ENCODE results near the gene CXCR5. TPM values are rescaled to one million over a fixed set of nuclear protein-coding genes. Genes with fewer than 3 reads are reported as not detected.

The CXCR5 gene
- total RNA-seq, 1 donor from 2014 or later, result not detected

DNA sequence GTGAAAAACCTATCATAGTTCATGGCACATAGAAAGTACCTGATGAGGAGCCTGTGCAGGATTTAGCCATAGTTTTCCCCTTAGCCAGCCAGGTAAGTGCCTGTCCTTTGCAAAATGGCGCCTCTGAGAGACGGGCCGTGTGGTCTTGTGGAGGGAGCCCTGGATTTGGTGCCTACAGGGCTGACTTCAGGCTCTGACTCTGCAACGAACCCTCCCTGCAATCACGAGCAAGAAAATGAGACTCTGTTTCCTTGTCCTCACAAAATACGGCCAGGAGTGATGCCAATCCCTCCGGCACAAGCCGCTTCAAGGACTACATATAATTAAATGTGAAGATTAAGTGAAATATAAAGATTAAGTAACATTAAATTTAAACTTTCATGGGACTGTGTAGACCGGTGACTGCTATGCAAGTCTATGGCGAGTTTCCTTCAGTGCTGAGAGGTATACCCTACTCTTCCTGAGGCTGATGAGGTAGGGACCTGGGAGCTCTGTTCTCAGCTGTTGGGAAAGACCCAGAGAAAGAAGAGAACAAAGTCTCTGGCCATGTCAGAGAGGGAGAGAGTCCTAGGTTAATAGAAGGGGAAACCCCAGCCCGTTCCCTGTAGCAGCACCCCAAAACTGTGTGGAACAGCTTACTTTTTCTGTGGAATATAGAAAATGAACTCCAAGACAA, 6.1 kb upstream of the CXCR5 start:
- no peak for DNase-seq

DNA sequence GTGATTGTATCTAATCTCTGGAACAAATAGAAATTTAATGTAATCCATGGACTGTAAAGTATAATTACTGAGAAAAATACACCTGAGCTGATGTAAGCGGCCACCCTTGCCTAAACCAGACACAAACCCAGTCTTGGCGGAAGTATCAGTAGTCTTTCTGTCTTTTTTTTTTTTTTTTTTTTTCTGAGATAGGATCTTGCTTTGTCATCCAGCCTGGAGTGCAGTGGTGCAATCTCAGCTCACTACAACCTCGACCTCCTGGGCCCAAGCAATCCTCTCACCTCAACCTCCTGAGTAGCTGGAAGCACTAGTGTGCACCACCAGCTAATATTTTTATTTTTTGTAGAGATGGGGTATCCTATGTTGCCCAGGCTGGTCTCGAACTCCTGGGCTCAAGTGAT, 5.5 kb upstream of the CXCR5 start:
- no peak for DNase-seq

DNA sequence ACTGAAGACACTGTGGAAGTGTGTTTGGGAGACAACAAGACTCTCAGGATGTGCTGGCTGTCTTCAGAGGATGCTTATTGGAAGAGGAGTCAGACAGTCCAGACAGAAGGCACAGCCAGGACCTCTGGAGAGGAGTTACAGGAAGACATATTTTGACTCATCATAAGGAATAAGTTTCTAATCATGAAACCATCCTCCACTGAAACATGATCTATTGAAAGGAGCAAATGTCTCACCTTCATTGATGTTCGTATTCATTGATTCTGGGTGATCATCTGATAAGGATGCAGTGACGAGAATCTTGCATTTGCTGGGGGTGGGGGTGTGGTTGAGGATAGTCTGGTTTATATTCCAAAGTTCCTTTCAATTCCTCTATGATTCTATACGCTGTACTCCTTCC, 2.5 kb upstream of the CXCR5 start:
- DNase-seq, result no peak

DNA sequence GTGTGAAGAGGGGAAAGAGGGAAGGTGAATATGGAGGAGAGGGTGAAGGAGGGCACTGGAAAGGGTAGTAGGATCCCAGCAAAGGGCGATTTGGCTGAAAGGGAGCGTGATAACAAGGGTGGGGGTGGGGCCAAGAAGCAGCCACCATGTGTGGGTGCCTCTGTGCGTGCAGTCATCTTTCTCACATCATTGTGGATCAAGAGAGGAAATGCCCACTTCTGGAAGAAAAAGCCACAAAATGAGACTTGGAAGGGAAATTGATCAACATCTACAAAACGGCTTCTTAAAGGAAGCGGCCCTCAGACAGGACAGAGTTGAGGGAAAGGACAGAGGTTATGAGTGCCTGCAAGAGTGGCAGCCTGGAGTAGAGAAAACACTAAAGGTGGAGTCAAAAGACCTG, 1.2 kb upstream of the CXCR5 start:
- no peak for DNase-seq

DNA sequence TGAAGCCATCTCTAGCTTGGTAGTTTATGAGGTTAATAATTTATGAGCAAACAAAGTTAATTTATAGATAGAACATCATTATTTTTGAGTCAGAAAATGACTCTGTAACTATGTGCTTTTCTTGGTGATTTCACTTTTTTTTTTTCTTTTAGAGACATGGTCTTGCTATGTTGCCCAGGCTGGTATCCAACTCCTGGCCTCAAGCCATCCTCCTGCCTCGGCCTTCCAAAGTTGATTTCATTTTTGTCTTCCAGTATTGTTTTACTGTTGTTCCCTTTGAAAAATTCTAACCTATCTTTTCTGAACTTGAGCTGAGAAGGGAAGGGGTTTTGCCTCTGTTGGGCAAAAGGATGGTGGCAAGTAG, 706 bp upstream of the CXCR5 start:
- DNase-seq, result no peak

DNA sequence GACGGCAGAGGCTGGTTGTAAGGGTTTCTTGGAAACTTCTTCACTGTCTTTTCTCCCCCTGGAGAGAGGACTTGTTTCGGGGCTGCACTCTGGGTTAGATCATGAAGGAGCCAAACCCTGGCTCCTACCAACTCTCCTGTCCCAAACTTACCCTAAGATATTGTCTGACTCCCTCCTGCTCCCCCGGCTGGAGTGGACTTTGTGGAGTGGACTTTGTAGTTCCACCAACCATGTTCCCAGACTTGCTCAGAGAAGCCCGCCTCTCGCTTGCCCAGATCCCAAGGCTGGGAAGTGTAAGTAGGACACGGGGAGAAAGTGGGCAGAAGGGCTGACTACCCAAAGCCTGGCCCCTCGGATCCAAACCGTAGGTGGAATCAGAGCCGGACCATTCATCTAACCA, 1.2 kb downstream of the CXCR5 start:
- no peak for DNase-seq

DNA sequence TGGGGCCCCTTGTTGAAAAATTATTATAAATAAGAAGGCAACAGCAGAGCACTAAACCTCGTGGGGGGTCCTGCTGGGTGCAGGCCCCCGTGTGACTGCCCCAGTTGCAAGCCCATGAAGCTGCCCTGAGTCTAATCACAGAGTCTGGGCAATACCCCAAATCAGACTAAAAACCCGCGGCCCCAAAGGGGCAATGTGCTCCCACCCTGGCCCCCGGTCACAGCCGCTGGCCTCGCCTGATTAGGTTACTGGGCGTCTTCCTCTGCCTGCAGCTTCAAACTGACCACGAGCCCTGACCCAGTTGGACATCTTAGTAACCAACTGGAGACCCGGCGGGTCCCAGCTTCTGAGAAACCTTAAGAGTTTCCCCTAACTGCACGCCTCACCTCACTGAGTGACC, 1.6 kb downstream of the CXCR5 start:
- DNase-seq, result no peak

DNA sequence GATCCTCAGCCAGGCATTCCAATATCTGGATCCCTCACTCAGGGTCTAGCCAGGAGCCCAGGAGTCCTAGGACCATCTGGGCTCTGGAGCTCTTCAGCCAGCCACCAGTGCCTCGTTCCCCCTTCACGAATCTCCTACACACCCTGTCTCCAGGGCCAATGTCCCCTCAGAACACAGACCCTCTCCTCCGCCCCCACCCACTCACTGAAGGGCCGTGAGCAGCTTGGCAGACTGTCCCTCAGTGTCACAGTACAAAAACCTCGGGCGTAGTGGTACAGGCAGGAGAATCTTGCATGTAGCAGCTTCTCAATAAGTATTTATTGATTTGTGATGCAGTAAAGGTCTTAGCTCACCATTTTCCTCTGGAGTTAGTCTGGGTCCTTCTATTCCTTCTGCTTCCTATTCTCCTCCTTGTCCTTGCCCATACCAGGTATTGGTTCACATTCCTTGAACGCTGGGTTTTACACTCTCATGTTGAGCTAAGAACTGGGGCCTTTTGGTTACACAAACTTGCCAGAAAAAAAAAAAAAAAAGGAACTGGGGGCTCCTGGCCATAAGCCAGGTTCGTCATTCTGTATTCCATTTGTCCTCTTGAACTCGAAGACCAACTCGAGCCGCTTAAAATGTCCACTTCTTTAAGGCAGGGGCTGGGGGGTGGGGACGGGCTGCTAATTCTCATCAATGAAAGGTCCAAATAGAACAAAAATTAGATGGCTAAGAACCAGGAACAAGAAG, 2.3 kb downstream of the CXCR5 start:
- DNase-seq, result no peak

DNA sequence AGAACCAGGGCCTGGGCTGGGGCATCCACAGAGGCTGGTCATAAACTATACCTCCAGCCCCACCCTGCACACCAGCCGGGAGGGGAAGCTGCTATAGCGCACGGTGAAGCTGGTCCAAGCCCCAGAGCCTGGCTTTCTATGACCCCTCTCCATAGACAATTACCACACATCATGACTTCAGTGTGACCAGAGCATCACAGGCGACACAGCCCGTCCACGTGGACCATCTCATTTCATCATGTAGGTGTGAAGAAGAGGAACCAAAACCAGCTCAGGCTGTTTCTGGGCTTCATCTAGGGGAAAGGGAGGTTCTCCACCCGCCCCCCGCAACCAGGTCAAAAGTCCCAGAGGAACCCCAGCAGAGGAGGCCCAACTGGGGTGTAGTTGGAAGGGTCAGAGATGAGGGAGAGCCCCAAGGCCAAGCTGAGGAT, 3.0 kb downstream of the CXCR5 start:
- DNase-seq, result no peak

DNA sequence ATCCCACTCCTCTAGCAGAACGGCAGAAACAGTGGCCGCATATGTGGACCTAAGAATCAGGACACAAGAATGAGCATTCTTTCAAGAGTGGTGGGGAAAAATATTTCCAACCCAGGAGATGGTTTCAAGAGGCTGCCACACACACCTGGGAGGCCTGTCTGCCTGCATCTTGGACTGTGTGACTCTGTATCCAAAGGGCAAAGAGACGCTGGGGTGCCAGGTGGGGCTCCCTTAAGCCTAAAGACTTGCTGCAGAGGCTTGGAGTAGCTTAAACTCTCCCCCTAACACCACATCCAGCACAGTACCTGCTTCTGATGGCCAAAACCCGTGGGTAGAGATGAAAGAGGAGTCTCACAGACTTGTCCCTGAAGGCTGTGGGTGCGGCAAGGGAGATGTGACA, 3.5 kb downstream of the CXCR5 start:
- no peak for DNase-seq

DNA sequence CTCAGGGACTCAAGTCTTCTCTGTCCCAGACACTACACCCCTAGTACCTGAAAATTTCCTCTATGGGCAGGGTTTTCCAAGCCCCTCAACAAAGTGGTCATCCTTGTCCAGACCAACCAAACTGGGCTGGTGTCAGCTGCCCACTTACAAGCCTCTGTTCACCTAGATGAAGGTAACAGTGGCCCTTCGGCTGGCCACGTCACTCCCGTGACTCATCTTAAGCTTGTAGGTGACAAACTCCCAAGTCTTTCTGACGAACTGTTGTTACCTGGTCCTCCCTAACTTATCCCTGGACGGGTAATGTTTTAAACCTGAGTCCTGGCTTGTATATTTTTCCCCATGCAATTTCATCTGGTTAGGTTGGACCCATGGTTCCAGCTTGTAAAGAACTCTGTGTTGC, 4.7 kb downstream of the CXCR5 start:
- no peak for DNase-seq

DNA sequence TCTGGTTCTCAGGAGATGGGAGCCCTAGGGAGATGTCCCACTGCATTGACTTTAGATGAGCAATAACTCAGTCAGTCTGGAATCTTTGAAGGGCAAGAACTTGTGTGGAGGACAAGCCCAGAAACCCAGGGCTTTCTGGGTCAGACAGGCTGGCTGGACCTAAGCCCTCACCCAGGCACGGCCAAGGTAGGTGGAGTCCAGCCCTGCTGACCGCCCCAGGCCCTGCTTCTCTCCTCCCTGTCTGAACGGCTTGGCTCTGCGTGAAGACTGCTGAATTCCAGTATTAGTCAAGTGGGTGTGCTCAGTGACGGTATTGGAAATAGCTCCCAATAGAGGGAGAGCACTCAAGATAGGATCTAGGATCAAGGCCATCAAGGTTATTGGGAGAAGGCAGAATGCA, 6.1 kb downstream of the CXCR5 start:
- DNase-seq, result no peak

DNA sequence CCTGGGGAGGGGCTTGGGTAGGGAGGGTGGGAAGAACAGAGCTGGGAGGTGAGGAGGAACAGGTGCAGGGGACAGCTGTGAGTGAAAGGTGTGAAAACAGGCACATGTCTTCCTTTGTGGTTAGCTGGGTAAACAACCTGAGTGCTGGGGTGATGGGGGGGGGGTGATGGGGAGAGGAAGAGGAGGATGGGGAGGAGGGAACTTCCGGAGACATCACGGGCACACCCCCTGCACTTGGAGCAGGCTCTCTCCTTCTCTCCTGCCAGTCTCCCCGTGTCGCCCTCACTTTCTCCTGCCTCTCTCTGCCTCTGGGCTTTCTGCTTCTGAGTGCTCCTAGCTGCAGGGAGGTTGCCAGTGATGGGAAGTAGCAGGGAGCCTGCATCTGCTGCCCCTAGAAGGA, 8.8 kb downstream of the CXCR5 start:
- no peak for DNase-seq

DNA sequence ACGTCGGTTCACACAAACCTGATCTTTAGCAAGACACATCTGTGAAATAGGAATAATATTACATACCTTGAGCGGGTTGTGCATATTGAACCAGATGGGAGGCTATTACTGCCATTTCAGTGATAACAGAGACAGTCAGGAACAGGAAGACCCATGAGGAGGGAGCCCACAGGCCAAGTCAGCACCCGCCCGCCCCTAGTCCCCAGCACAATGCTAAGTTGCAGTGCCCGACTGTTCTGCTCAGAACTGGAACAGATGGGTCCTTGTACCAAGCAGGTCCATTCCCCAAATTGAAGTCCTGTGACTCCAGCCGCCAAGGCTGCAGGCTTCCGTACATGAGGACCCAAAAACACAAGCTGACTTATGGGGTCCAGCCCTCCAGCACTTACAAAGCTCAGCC, 9.3 kb downstream of the CXCR5 start:
- no peak for DNase-seq

DNA sequence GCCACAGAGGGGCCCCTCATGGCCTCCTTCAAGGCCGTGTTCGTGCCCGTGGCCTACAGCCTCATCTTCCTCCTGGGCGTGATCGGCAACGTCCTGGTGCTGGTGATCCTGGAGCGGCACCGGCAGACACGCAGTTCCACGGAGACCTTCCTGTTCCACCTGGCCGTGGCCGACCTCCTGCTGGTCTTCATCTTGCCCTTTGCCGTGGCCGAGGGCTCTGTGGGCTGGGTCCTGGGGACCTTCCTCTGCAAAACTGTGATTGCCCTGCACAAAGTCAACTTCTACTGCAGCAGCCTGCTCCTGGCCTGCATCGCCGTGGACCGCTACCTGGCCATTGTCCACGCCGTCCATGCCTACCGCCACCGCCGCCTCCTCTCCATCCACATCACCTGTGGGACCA, 10.0 kb downstream of the CXCR5 start:
- DNase-seq, result no peak

DNA sequence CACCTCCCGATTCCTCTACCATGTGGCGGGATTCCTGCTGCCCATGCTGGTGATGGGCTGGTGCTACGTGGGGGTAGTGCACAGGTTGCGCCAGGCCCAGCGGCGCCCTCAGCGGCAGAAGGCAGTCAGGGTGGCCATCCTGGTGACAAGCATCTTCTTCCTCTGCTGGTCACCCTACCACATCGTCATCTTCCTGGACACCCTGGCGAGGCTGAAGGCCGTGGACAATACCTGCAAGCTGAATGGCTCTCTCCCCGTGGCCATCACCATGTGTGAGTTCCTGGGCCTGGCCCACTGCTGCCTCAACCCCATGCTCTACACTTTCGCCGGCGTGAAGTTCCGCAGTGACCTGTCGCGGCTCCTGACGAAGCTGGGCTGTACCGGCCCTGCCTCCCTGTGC, 10.5 kb downstream of the CXCR5 start:
- DNase-seq, result no peak

DNA sequence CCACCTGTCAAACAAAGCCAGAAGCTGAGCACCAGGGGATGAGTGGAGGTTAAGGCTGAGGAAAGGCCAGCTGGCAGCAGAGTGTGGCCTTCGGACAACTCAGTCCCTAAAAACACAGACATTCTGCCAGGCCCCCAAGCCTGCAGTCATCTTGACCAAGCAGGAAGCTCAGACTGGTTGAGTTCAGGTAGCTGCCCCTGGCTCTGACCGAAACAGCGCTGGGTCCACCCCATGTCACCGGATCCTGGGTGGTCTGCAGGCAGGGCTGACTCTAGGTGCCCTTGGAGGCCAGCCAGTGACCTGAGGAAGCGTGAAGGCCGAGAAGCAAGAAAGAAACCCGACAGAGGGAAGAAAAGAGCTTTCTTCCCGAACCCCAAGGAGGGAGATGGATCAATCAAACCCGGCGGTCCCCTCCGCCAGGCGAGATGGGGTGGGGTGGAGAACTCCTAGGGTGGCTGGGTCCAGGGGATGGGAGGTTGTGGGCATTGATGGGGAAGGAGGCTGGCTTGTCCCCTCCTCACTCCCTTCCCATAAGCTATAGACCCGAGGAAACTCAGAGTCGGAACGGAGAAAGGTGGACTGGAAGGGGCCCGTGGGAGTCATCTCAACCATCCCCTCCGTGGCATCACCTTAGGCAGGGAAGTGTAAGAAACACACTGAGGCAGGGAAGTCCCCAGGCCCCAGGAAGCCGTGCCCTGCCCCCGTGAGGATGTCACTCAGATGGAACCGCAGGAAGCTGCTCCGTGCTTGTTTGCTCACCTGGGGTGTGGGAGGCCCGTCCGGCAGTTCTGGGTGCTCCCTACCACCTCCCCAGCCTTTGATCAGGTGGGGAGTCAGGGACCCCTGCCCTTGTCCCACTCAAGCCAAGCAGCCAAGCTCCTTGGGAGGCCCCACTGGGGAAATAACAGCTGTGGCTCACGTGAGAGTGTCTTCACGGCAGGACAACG, 11.7 kb downstream of the CXCR5 start:
- no peak for DNase-seq

DNA sequence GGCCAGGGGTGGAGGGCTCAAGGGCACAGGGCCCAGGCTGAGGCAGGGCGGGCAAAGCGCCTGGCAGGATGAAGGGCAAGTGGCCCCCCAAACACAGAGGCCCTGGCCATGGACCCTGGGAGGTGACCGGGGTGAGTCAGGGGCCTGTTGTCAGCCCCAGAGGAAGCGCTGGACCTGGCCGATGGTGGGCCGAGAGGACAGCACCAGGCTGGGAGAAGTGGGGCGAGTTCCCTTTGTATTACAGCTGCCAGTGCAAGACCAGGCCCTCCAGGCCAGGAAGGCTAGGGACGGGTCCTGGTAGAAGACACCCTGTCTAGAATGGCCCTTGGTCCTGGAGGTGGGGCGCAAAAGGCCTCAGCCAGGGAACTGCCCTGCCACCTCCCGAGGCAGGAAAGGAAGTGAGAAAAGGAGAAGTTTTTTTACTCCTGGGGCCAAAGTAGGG, 12.8 kb downstream of the CXCR5 start:
- DNase-seq, result no peak

DNA sequence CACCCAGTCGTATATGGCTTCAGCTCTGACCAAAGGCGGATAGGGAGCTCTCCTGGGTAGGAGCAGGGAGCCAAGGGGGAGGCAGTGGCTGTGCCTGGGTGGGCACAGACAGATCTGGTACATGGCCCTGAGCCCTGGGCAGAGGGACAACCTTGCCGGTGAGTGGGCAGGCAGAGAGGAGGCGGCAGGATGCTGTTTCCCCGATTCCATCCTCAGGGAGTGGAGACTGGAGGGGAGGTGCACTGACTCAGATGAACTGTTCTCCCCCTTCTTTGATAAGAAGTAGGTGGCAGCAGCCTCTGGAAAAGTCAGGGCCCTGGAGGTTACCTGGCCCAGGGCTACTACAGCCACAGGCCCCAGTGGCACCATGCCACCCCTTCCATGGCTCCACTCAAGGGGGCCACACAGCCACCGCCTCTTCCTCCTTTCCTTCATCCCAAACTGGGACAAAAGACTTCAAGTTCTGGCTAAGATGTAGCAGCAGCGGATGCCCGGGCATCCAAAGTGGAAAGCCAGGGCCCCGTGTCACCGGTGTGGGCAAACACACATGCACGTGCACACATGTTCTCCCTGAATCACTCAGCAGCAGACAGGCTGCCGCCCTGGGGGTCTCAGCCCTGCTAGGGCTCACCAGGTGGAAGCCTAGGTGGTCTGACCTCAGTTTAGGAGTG, 13.4 kb downstream of the CXCR5 start:
- DNase-seq, result no peak

DNA sequence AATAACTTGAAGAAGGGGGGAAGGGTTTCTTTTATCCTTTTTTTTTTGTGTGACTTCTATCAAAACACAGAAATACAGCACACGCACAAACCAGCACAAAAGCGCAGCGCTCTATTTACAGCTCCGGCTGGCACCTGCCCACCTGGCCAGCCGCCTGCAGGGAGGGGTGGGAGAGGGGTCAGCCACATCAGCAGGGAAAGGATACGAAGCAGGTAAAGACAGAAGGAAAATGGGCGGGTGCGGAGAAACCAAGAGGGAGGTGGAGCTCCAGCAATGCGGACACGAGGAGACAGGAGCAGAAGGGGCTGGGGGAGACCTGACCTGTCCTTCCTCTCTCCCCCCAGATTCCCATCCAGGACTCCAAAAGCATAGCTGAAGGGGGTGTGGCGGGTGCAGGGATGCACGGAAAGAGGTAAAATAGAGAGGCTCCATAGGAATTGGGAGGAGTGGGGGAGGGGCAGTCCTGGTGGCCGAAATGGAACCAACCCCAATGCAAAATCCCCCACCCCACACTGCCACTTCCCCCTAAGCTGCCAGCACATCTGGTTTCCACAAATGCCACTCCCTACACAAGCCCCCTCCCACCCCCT, 14.1 kb downstream of the CXCR5 start:
- no peak for DNase-seq

DNA sequence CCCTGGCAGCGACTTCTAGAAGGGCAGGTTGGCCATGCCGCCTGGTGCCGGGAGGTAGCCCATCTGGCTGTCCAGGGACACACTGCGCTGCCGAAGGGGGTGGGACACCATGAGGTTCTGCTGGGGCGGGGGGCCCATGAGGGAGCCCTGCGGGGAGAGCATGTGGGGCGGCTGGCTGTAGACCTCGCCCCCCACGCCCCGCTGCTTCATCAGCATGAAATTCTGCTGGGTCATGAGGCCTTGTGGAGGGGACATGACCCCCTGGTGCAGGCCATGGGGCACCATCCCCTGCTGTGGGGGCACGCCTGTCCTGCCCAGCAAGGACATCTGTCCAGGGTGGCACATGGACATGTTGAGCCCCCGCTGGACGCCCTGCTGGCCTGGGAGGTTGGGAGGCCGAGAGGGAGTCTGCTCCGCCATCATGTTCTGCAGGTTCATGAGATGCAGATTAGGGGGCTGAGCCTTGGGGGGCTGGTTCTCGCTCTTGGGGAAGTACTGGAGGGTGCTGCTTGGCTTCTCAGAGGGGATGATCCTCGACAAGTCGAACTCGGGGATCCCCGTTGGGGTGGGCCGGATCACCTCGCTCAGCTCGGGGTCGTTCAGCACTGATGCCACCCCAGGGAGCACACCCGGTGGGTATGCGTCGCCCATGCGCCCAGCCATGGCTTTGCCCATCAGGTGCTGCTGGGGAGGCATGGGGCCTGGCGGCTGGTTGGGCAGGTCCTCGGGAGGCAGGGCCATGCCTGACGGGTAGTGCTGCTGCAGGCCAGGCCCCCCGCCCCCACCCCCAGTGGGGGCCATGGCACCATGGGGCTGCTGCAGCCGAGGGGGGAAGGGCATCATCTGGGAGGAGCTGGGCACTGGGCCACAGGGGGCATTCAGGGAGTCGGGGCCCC, 15.0 kb downstream of the CXCR5 start:
- DNase-seq, result no peak

DNA sequence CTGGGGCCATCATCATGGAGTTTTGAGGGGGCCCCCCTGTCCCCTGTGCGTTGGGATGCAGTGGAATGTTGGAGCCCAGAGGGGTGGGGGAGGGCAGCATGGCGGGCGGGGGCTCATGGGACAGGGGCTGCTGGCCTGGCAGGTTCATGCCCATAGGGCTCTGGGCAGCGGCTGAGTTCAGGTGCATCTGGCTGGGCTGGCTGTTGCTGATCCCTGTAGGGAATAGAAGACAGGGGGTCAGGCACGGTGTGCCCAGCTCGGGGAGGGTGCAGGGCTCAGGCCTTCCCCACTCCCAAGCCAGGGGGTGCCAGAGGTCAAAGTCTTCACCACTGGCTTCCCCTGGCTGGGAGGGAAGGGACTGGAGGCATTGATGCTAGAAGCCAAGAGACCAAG, 15.6 kb downstream of the CXCR5 start:
- no peak for DNase-seq
